ENCODE data around the gene NFAT5. TPM values are rescaled to one million over a fixed set of nuclear protein-coding genes. Genes with fewer than 3 reads are reported as not detected.

The NFAT5 gene
- total RNA-seq, 1 experiment from 2014 or later, result 21.0 TPM

DNA sequence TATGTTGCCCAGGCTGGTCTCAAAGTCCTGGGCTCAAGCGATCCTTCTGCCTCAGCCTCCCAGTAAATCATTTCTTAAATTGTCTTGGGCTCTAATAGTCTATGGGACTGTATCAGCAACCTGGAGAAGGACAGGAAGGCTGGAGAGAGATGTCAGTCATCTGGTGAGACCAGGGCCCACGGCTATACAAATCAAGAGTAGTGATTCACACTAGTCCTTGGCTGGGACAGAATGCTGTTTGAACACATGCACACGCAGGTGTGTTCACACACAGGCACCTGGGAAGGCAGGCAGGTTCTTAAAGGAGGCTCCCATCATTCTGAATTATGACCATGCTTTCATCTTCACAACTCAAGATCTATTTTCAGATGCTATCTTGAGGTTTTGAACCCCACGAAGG lies 146.5 kb downstream of the NFAT5 start:
- no peaks in the 10 kb centered on the region for H3K23me2 ChIP-seq (ENCODE audit: insufficient read length, low read depth, low read length, poor library complexity, severe bottlenecking)
- DNase-seq, result no peak
- TF ChIP-seq, protein P1, sequence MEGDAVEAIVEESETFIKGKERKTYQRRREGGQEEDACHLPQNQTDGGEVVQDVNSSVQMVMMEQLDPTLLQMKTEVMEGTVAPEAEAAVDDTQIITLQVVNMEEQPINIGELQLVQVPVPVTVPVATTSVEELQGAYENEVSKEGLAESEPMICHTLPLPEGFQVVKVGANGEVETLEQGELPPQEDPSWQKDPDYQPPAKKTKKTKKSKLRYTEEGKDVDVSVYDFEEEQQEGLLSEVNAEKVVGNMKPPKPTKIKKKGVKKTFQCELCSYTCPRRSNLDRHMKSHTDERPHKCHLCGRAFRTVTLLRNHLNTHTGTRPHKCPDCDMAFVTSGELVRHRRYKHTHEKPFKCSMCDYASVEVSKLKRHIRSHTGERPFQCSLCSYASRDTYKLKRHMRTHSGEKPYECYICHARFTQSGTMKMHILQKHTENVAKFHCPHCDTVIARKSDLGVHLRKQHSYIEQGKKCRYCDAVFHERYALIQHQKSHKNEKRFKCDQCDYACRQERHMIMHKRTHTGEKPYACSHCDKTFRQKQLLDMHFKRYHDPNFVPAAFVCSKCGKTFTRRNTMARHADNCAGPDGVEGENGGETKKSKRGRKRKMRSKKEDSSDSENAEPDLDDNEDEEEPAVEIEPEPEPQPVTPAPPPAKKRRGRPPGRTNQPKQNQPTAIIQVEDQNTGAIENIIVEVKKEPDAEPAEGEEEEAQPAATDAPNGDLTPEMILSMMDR (conservative IDR thresholded peaks at IDR 0.05), result no peak
- H3T11ph ChIP-seq (ENCODE audit: low read length), result no peak overlapping the region
- Mint-ChIP-seq H3K27ac (no peak overlapping the region), H3K9me3 (no peaks in the 10 kb centered on the region), H3K36me3 (ENCODE audit: insufficient read depth in 1 of 3, low read depth in 3 of 3) (peaks cover 4 to 55% (median 15%) of the 10 kb centered on the region in 3 experiments; a peak in 6 of 7 replicates), H3K4me3 (no peak overlapping the region), H3K4me1 (no peaks in the 10 kb centered on the region), H3K27me3 (ENCODE audit: low read depth) (no peaks in the 10 kb centered on the region)
- no peak overlapping the region for H2AFZ ChIP-seq (ENCODE audit: low read length)
- H4K8ac ChIP-seq (replicated peaks; ENCODE audit: insufficient read length, low read depth, low read length), result no peak overlapping the region
- H2AK5ac ChIP-seq (ENCODE audit: insufficient read length, low read length), result no peak overlapping the region
- no peak overlapping the region for H4K91ac ChIP-seq (ENCODE audit: insufficient read length, low read depth, low read length)
- no peak overlapping the region for H2BK5ac ChIP-seq (ENCODE audit: insufficient read length, low read length)
- H2BK120ac ChIP-seq (ENCODE audit: low read depth, low read length, poor library complexity, severe bottlenecking), result no peak overlapping the region
- no peaks in the 10 kb centered on the region for H3K79me2 ChIP-seq (ENCODE audit: insufficient read depth, low read length)
- H4K5ac ChIP-seq (ENCODE audit: insufficient read length, low read depth, low read length), result no peak overlapping the region
- no peak overlapping the region for H3K27ac ChIP-seq (ENCODE audit: insufficient read length, low read depth, low read length)
- H3K56ac ChIP-seq (ENCODE audit: insufficient read length, low read depth, low read length), result no peak overlapping the region
- no peaks in the 10 kb centered on the region for H3K27me3 ChIP-seq (ENCODE audit: insufficient read depth, low read length)
- no peaks in the 10 kb centered on the region for H4K20me1 ChIP-seq (ENCODE audit: control insufficient read depth, insufficient read depth, insufficient read length)
- H3K9me3 ChIP-seq (ENCODE audit: control insufficient read depth, low read depth, low read length), result no peaks in the 10 kb centered on the region
- no peak overlapping the region for H2BK12ac ChIP-seq (ENCODE audit: insufficient read length, low read depth, low read length)
- H3K23ac ChIP-seq (ENCODE audit: insufficient read length, low read depth, low read length), result no peak overlapping the region
- no peaks in the 10 kb centered on the region for H3K4me1 ChIP-seq (ENCODE audit: insufficient read depth, low read length)
- WGBS (ENCODE audit: extremely low coverage, insufficient read length, low lambda C conversion rate), result no CpG with 5 or more reads among the region's 4 CpGs
- H3K14ac ChIP-seq (ENCODE audit: insufficient read depth, low read length), result no peak overlapping the region
- no peak overlapping the region for H3K4me2 ChIP-seq (ENCODE audit: insufficient read depth, insufficient read length, low read length)
- no peak overlapping the region for H2BK15ac ChIP-seq (ENCODE audit: low read depth, low read length)
- H3K9ac ChIP-seq (ENCODE audit: extremely low read depth, insufficient read length, low read length), result no peak overlapping the region
- no peak overlapping the region for H2BK20ac ChIP-seq (ENCODE audit: low read depth, low read length, poor library complexity, severe bottlenecking)
- H3K79me1 ChIP-seq (ENCODE audit: insufficient read depth, low read depth, low read length, poor library complexity, severe bottlenecking), result no peaks in the 10 kb centered on the region
- no peak overlapping the region for H3K18ac ChIP-seq (ENCODE audit: insufficient read length, low read depth, low read length)
- H3K4ac ChIP-seq (ENCODE audit: low read depth, low read length), result no peak overlapping the region

All from H9 (cell line).